GM12892 (cell line): ENCODE measurements around the gene SPCS2. TPM values are rescaled to one million over a fixed set of nuclear protein-coding genes. Genes with fewer than 3 reads are reported as not detected.

Experiments used
- DNase-seq: peaks from one replicate; pipeline ENCODE4 v3.0.0; 2011; ENCODE audit not compliant: insufficient read length
- FAIRE-seq: peaks from 2 replicates; lab custom pipeline; 2011; peaks lifted over from hg19 to GRCh38; lab: Jason Lieb, UNC
- POLR2A ChIP-seq: IDR thresholded peaks from 2 replicates; pipeline ENCODE4 v1.6.1; 2011; ENCODE audit warnings: low read depth, low read length, control low read depth
- POLR2AphosphoS5 ChIP-seq: IDR thresholded peaks from 2 replicates; pipeline ENCODE4 v1.6.1; 2011; ENCODE audit warnings: low read depth, low read length, control low read depth
- TAF1 ChIP-seq: IDR thresholded peaks from 2 replicates; pipeline ENCODE4 v1.6.1; 2011; ENCODE audit warnings: low read depth, mild to moderate bottlenecking, control low read depth, low read length, borderline replicate concordance
- polyA plus RNA-seq: library from polyadenylated mRNA; unstranded; fragments of >200 nt; gene quantifications from one replicate; pipeline ENCODE4 v1.2.1, GENCODE V29; 2012; ENCODE audit warnings: missing spikeins, inconsistent platforms; ENCODE audit not compliant: missing spikeins

Gene SPCS2
- polyA plus RNA-seq = 129 TPM

GRCh38 chr11:74948898-74949752 is at the start of gene SPCS2, which contains the start of gene XRRA1:
Gene SPCS2 (plus strand): TSS chr11:74949266. CDS start chr11:74949286, 20 bp downstream.
Gene XRRA1 (minus strand): TSS chr11:74949091. CDS start chr11:74940878, 8,213 bp downstream.
- FAIRE-seq = peak; percentile 100
- peak; percentile 86 for DNase-seq
- TF ChIP-seq TAF1 (peak; percentile 91), POLR2AphosphoS5 (peak; percentile 95), POLR2A (peak; percentile 97)

- FAIRE-seq (no peak), DNase-seq (no peak)
- no peak for TF ChIP-seq POLR2A
- no peak for TF ChIP-seq POLR2AphosphoS5
- no peak for TF ChIP-seq TAF1
These were observed 46.7 kb upstream of the SPCS2 start for GRCh38 chr11:74902342-74902741.

GRCh38 chr11:74905326-74905725 is 43.7 kb upstream of the SPCS2 start:
- no peak for TF ChIP-seq TAF1
- FAIRE-seq (peak; percentile 17), DNase-seq (no peak)

DNA sequence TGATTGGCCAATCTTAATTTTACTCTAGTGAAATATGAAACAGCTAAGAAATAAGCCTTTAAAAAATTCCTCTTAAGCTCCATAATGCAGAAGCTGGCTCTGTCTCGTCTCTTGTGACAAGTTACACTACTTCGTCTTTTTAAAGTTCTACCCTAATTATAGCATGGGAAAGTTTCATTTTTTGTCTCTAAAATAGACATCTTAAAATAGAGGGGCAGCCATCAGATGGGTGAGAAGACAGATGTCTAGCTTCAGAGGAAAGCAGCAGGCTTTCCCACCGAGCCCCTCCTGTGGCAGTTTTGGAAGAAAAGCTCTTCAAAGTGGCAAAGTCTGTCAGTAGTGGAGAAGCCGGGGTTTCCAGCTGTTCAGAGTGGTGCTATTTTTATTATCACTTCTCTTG is 39.7 kb upstream of the SPCS2 start:
- DNase-seq (no peak), FAIRE-seq (no peak)
- TF ChIP-seq POLR2AphosphoS5 (no peak), TAF1 (no peak), POLR2A (no peak)

- peak; percentile 87 for FAIRE-seq
- no peak for DNase-seq
- no peak for TF ChIP-seq POLR2A
- no peak for TF ChIP-seq POLR2AphosphoS5
- no peak for TF ChIP-seq TAF1
These were observed 39.3 kb upstream of the SPCS2 start for GRCh38 chr11:74909812-74910211.

DNA sequence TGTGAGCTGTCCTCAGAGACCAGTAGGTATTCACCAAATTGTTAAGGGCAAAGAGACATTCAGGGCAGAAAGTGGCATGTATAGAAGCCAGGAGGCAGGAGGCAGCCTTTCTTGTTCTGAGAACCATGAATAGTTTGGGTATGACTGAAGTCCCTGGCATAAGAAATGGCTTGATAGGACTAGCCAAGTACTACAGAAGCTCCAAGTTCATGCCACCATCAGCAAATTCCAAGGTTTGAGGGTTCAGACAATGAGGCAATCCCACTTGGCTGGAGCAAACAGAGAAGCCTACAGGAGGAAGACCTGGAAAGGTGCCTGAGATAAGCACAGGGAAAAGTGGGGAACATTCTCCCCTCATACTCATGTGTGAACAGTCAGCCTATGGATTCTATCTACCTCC is 25.9 kb upstream of the SPCS2 start:
- DNase-seq (no peak), FAIRE-seq (no peak)
- TF ChIP-seq TAF1 = no peak
- TF ChIP-seq POLR2A = no peak
- no peak for TF ChIP-seq POLR2AphosphoS5

DNA sequence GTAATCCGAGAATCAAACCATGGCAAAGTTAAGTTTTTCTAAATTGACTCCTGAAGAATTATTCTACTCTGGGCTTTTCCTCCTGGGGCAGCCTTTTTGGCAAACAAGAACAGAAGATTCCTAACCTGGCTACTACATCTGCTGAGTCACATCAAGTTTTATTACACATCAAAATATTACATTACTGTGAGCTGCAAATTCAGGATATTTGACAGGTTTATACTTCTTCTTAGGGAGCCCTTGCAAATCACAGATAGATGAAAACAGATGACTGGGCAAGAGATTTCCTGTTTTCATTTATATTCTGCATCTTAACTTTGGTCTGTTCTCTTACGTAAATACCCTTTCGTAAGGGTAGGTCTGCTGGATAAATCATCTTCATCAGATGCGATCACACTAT is 23.8 kb upstream of the SPCS2 start:
- DNase-seq (no peak), FAIRE-seq (no peak)
- no peak for TF ChIP-seq TAF1
- no peak for TF ChIP-seq POLR2AphosphoS5
- no peak for TF ChIP-seq POLR2A

DNA sequence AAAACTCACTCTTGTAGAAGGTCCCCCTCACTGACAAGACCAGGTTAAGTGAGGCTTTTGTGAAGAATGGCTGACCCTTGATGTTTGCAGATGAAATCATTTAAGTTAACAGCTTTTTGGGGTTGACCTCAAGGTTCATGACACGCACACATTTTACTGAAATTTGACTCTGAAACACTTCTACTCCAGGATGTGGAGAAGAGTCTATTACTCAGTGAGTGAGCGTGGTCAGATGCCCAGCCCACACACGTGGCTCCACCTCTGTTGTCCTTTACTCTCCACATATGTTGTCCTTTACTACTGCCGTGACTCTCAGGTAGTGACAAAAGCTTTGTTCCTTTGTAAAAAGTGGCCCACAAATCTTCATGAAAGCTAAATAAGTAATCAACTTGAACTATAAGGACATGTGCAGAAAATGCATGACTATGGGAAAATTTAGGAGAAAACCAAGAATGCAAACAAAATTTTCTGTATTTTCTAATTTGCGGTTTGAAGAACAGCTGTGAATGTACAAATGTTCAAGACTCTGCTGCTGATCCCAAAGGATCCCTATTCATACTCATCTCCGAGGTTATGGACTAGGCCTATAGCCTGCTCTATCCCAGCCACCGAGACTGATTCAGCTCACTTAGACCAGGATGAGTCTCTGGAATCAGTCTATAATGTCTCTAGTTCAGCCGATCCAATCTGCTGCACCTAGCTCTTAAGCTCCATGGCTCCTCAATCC is 22.6 kb upstream of the SPCS2 start:
- no peak for FAIRE-seq
- TF ChIP-seq POLR2A (no peak), POLR2AphosphoS5 (no peak), TAF1 (no peak)
- no peak for DNase-seq

GRCh38 chr11:74927496-74927895 is 21.6 kb upstream of the SPCS2 start:
- DNase-seq (no peak), FAIRE-seq (no peak)
- TF ChIP-seq POLR2AphosphoS5 = no peak
- TF ChIP-seq POLR2A = no peak
- no peak for TF ChIP-seq TAF1

- peak; percentile 87 for FAIRE-seq
- no peak for TF ChIP-seq POLR2A
- TF ChIP-seq TAF1 = no peak
- TF ChIP-seq POLR2AphosphoS5 = no peak
- DNase-seq = no peak
These were observed 19.4 kb upstream of the SPCS2 start for GRCh38 chr11:74929431-74930363.
